A172 (cell line): ENCODE data around the gene DENND1B. TPM values are rescaled to one million over a fixed set of nuclear protein-coding genes. Genes with fewer than 3 reads are reported as not detected.

ENCODE experiments used
- DNase-seq: peaks from one replicate; pipeline ENCODE4 v3.0.0-alpha.2; 2015; ENCODE audit warnings: low spot score
- total RNA-seq: library from RNA; depleted of rRNA; stranded (reverse); fragments of >200 nt; shearing (Covaris generic); gene quantifications from 2 replicates; pipeline ENCODE4 v1.2.3, GENCODE V29; 2014; rRNA removed

DENND1B gene
- total RNA-seq, 1 experiment from 2014 or later = 16.1 TPM

DNA sequence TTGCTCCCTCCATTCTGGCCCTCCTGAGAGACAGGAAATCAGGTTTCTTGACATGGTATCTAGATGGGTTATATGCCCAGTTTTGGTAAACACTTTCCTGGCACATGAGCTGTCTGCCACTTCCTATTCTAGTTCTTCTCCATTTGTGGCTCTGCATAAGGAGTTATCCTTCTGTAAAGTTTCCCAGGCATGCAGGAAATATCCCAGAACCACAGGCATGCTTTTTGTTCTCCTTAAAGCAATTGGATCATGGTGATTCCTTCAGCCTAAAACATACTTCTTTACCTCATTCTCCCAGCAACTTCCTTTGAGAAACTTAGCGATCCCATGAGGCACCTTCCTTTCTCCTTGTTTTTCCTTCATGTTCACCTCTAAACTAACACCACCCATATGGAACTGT, 307.4 kb downstream of the DENND1B start:
- no peak for DNase-seq

DNA sequence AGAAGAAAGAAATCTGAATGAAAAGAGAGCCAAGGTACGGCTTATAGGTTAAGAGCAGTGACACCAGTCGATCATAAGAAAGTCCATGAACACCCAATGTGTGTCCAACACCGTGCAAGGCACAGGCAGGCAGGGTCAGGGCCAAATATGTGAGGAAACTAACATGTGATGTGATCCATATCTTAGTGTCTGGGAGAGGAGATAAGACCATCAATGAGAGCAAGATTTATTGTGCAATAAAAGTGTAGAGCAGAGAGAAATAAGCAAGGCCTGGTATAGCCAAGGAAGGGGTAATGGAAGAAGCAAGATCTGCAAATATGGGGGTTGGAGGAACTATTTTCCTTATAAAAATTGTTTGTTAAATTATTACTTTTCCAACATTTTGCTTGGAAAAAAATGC, 308.5 kb downstream of the DENND1B start:
- DNase-seq = no peak

DNA sequence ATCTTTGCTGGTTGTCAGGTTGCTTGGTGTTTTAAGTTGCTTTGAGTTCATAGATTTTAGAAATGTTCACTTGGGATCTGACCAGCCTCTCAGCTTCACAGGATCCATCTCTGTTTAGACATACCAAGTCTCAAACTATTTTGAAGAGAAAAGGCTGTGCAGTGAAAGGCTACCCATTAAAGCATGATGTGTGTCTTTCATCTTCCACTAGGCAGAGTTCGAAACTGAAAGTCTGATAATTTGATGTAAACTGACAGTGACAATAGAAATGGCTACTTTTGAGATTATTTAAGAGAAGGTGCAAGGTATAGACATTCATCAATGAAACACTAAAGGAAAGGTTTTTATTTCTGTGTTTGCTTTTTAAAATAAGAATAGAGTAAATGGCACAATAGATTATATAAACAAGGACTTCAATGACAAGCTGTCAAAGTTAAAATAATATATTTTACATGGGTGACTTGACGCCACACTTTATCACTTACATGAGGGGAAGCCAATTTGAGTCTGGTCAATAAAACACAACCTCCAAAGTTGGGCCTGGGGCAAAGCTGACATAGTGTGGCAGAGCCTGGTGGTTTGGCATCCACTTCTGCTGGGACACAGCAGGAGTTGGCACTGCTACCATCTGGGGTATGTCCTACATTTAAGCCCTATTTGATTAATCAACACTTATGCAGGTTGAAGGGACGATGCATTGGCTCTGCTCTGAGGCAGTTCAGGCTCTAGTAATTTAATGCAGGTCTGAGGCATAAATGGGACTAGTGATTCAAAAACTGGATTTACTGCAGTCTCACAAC, 309.6 kb downstream of the DENND1B start:
- no peak for DNase-seq

DNA sequence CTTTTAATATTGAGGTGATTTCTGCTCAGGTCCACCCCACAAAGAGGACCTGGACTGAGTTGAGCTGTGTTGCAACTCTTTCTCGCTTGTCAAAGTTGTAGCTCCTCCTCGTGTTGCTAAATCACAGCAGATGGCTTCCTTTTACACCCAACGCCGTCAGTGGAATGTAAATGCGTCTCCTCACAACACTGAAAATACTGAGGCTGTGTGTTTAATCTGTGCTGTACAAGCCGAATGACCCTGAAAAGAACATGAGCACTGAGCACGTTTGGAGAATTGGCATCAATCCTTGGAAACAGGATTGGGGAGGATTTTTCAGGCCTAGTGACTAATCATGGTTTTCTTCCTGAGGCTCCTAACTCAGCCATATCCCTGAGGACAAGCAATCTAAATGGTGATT, 311.2 kb downstream of the DENND1B start:
- DNase-seq = no peak

DNA sequence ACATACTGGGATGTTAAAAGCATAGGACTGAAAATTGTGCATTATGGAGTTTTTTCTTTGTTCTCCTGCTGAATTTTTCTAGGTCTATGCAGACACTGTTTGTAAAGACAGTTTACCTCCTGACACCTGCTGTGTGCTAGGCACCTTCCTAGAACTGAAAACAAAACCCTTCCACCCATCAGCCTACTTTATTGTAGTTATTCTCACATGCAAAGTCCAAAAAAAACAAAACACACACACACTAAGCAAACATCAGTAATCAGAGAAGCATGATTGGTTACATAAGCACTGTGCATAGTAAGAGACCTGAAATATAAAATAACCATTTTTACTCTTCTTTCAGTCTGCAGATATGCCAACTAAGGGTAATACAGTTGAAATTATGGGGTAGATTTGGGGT, 312.1 kb downstream of the DENND1B start:
- no peak for DNase-seq

DNA sequence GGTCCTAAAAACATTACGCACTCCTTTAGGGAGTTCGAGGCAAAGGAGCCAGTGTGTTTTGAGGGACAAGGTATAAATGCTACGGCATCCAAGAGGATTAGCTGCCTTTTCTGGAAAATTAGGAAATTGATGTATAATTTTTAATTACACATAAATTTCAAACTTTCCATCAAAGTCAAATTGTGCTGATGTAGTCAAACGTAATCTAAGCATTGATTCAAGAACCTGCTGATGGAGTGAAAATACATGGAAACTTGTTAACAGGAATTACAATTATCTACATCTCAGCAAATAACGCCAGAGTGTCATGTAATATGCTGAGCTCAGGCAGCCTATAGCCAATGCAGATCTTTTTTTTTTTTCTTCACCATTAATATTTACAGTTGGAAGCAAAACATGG, 312.7 kb downstream of the DENND1B start:
- no peak for DNase-seq

Other genes starting within 250 kb of the DENND1B start
- 21.2 and 34.3 TPM in 2 replicates for gene C1orf53, start 127.2 kb upstream of the DENND1B start, total RNA-seq
- 21.6 and 30.4 TPM in 2 replicates for gene LHX9, start 141.9 kb upstream of the DENND1B start, total RNA-seq